Activated CD8-positive, alpha-beta memory T cell treated with anti-CD3 and anti-CD28 coated beads, Interleukin-2, amount 10 ng/mL, durations not matched to agents 7 days and 5 days (primary cell): ENCODE measurements around the gene TRAPPC4. TPM values are rescaled to one million over a fixed set of nuclear protein-coding genes. Genes with fewer than 3 reads are reported as not detected.
"Not testable (repeated sequence)": the region's sequence is repeated elsewhere in the genome, so short reads cannot be mapped to it uniquely, and the experiment has no call there.

Source experiments
- ATAC-seq: fragments of 150-1000 bp; cut with Tn5 transposase; one replicate; pipeline ENCODE4 v1.10.0; 2021; ENCODE audit warnings: moderate library complexity
- CTCF ChIA-PET: fragments of 350-600 bp; sonication (Branson Sonifier 250); formaldehyde crosslinking; loops from one replicate; lab custom pipeline; 2021; ENCODE audit warnings: antibody characterized with exemption; lab: Charles Lee
- DNase-seq: peaks from one replicate; pipeline ENCODE4 v3.0.0-alpha.2; 2020
- H3K27ac Mint-ChIP-seq: one replicate; pipeline ENCODE4 v1.8.0; 2021; ENCODE audit warnings: mild to moderate bottlenecking, mixed read lengths
- H3K27me3 Mint-ChIP-seq: one replicate; pipeline ENCODE4 v1.8.0; 2021; ENCODE audit warnings: mixed read lengths
- H3K36me3 Mint-ChIP-seq: one replicate; pipeline ENCODE4 v1.8.0; 2021; ENCODE audit warnings: mild to moderate bottlenecking, mixed read lengths
- H3K4me1 Mint-ChIP-seq: one replicate; pipeline ENCODE4 v1.8.0; 2021; ENCODE audit warnings: mixed read lengths
- H3K4me3 Mint-ChIP-seq: one replicate; pipeline ENCODE4 v1.8.0; 2021; ENCODE audit warnings: mild to moderate bottlenecking, moderate library complexity, mixed read lengths
- H3K9me3 Mint-ChIP-seq: one replicate; pipeline ENCODE4 v1.8.0; 2022; ENCODE audit warnings: low read depth, mixed read lengths
- total RNA-seq, 2 experiments: library from RNA; stranded (reverse); gene quantifications; one replicate each; pipeline ENCODE4 v1.2.3, GENCODE V29; 2021

TRAPPC4 gene
- total RNA-seq, 2 experiments from 2014 or later = 73.9 to 91.5 TPM

- peaks cover 56% of the 10 kb centered on the region for H3K4me1 Mint-ChIP-seq
- peak overlapping the region; percentile 99 for H3K27ac Mint-ChIP-seq
- CTCF ChIA-PET = interaction anchor here (1.4 to 5.1 kb wide), 3 partner anchors 13 to 38 kb away, joined by 4 to 33 read pairs (median 7); partner anchors contain the start of genes CENATAC and SLC37A4
- peak overlapping the region; percentile 94 for H3K4me3 Mint-ChIP-seq
- H3K36me3 Mint-ChIP-seq = peaks cover 62% of the 10 kb centered on the region
- not testable (repeated sequence) for H3K9me3 Mint-ChIP-seq, ATAC-seq, DNase-seq, H3K27me3 Mint-ChIP-seq
Measured at GRCh38 chr11:119017377-119017776, 1.2 kb upstream of the TRAPPC4 start.

GRCh38 chr11:119019996-119020395 is 1.4 kb downstream of the TRAPPC4 start:
- H3K27me3 Mint-ChIP-seq = no peaks in the 10 kb centered on the region
- peaks cover 57% of the 10 kb centered on the region for H3K36me3 Mint-ChIP-seq
- H3K4me1 Mint-ChIP-seq = peaks cover 63% of the 10 kb centered on the region
- DNase-seq (no peak), ATAC-seq (no peak)
- peak overlapping the region; percentile 99 for H3K27ac Mint-ChIP-seq
- CTCF ChIA-PET = interaction anchor here (0.7 to 5.1 kb wide), 3 partner anchors 11 to 1176 kb away, joined by 3 to 33 read pairs (median 11); partner anchors contain the start of genes CENATAC and SLC37A4
- no peaks in the 10 kb centered on the region for H3K9me3 Mint-ChIP-seq
- H3K4me3 Mint-ChIP-seq = peak overlapping the region; percentile 94

- DNase-seq (no peak), ATAC-seq (no peak)
- Mint-ChIP-seq H3K4me3 (no peak overlapping the region), H3K27ac (peak overlapping the region; percentile 39), H3K27me3 (no peaks in the 10 kb centered on the region), H3K9me3 (no peaks in the 10 kb centered on the region), H3K36me3 (peaks cover 42% of the 10 kb centered on the region), H3K4me1 (peaks cover 48% of the 10 kb centered on the region)
- CTCF ChIA-PET = interaction anchor here (2.6 kb wide), 1 partner anchor 9 kb away, joined by 10 read pairs; the partner anchor contains the start of gene SLC37A4
Measured at GRCh38 chr11:119021631-119022030, 3.1 kb downstream of the TRAPPC4 start.

- H3K4me1 Mint-ChIP-seq = peaks cover 46% of the 10 kb centered on the region
Measured at GRCh38 chr11:119023741-119024140, 5.2 kb downstream of the TRAPPC4 start.

GRCh38 chr11:119024430-119025098 is 6.0 kb downstream of the TRAPPC4 start:
- DNase-seq (no peak), ATAC-seq (no peak)
- Mint-ChIP-seq H3K36me3 (peaks cover 34% of the 10 kb centered on the region), H3K4me3 (no peak overlapping the region), H3K27me3 (no peaks in the 10 kb centered on the region), H3K9me3 (no peaks in the 10 kb centered on the region), H3K4me1 (peaks cover 52% of the 10 kb centered on the region), H3K27ac (peak overlapping the region; percentile 61)
- CTCF ChIA-PET = interaction anchor here (1.7 to 2.1 kb wide), 2 partner anchors 27 to 75 kb away, joined by 4 read pairs; partner anchors contain the start of gene CENATAC

More at GRCh38 chr11:119023741-119024140, 5.2 kb downstream of the TRAPPC4 start:
- no peak for DNase-seq
- no peak overlapping the region for H3K4me3 Mint-ChIP-seq
- H3K9me3 Mint-ChIP-seq = no peaks in the 10 kb centered on the region
- H3K27me3 Mint-ChIP-seq = no peaks in the 10 kb centered on the region
- no peak for ATAC-seq
- peaks cover 31% of the 10 kb centered on the region for H3K36me3 Mint-ChIP-seq
- CTCF ChIA-PET = interaction anchor here (0.9 to 2.6 kb wide), 4 partner anchors 7 to 76 kb away, joined by 3 to 10 read pairs (median 4); partner anchors contain the start of genes CENATAC and SLC37A4
- H3K27ac Mint-ChIP-seq = peak overlapping the region; percentile 13

DNA sequence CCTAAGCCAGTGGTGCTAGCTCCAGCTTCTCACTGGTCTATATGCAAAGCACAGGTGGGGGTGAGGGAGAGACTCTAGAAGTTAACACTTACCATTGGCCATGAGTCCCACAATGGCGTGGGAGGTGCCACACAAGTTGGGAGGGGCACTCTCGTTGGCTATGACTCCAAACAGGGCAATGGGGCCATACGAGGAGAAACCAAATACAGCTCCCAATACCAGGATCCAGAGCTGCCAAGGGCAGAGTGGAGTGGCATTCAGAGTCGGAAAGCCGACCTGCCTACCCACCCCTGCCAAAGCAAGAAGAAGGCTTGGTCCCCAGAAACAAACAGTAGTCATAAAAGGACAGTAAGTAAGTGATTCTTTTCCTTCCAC is 6.5 kb downstream of the TRAPPC4 start:
- no peak for ATAC-seq
- Mint-ChIP-seq H3K4me1 (peaks cover 51% of the 10 kb centered on the region), H3K36me3 (peaks cover 32% of the 10 kb centered on the region), H3K27me3 (no peaks in the 10 kb centered on the region), H3K27ac (peak overlapping the region; percentile 6), H3K9me3 (no peaks in the 10 kb centered on the region), H3K4me3 (no peak overlapping the region)
- CTCF ChIA-PET = interaction anchor here (1.7 to 2.1 kb wide), 2 partner anchors 27 to 75 kb away, joined by 4 read pairs; partner anchors contain the start of gene CENATAC
- no peak for DNase-seq

DNA sequence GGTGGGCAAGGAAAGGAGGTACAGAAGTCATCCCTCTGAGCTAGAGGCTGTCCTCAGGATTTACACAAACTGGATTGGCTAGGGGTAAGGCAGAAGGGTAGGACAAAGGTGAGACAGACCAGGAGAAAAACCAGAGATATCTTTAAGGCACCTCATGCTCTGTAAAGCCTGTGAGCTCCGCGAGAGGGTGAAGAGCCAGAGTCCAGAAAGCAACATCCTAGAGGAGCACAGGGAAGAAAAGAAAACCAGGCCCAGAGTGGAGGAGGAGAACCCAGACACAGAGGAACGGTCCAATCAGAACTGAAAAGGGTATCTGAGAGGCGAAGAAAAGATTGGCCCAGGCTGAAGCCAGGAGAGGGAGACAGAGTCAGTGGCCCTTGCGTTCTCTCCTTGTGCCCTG is 7.0 kb downstream of the TRAPPC4 start:
- peaks cover 31% of the 10 kb centered on the region for H3K36me3 Mint-ChIP-seq
- ATAC-seq (no peak), DNase-seq (no peak)
- CTCF ChIA-PET = interaction anchor here (1.7 kb wide), 1 partner anchor 28 kb away, joined by 4 read pairs; the partner anchor contains the start of gene CENATAC
- peaks cover 47% of the 10 kb centered on the region for H3K4me1 Mint-ChIP-seq
- H3K9me3 Mint-ChIP-seq = no peaks in the 10 kb centered on the region
- H3K4me3 Mint-ChIP-seq = no peak overlapping the region
- H3K27ac Mint-ChIP-seq = peak overlapping the region; percentile 3
- H3K27me3 Mint-ChIP-seq = no peaks in the 10 kb centered on the region

GRCh38 chr11:119025978-119026766 is 7.6 kb downstream of the TRAPPC4 start:
- no peak overlapping the region for H3K27ac Mint-ChIP-seq
- H3K4me3 Mint-ChIP-seq = no peak overlapping the region
- DNase-seq (no peak), ATAC-seq (no peak)
- no peaks in the 10 kb centered on the region for H3K27me3 Mint-ChIP-seq
- no peaks in the 10 kb centered on the region for H3K9me3 Mint-ChIP-seq
- CTCF ChIA-PET = no interaction called here
- peaks cover 30% of the 10 kb centered on the region for H3K36me3 Mint-ChIP-seq
- H3K4me1 Mint-ChIP-seq = peaks cover 43% of the 10 kb centered on the region

DNA sequence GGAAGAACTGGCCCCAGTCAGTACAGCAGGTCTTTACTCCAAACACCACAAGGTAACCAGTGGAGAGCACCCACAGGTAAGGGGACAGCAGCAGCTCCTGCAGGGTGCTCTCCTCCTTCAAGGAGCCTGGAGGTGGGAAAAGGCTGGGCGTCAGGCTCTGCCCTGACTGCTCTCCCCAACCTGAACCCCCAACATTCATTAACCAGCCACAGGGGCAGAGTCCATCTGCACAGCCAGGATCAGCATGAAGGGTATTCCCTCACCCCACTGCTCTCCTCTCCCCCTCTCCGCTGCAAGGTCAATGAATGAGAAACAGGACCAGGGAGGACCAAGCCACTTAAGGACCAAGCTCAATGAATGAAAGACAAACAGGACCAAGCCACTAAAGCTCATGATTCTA is 8.4 kb downstream of the TRAPPC4 start:
- no peak overlapping the region for H3K27ac Mint-ChIP-seq
- no peak overlapping the region for H3K4me3 Mint-ChIP-seq
- ATAC-seq (no peak), DNase-seq (no peak)
- H3K4me1 Mint-ChIP-seq = peaks cover 37% of the 10 kb centered on the region
- CTCF ChIA-PET = no interaction called here
- no peaks in the 10 kb centered on the region for H3K9me3 Mint-ChIP-seq
- peaks cover 23% of the 10 kb centered on the region for H3K36me3 Mint-ChIP-seq
- no peaks in the 10 kb centered on the region for H3K27me3 Mint-ChIP-seq

GRCh38 chr11:119027561-119028345 is 9.2 kb downstream of the TRAPPC4 start:
- peaks cover 37% of the 10 kb centered on the region for H3K4me1 Mint-ChIP-seq
- ATAC-seq = no peak
- H3K9me3 Mint-ChIP-seq = no peaks in the 10 kb centered on the region
- peaks cover 18% of the 10 kb centered on the region for H3K36me3 Mint-ChIP-seq
- CTCF ChIA-PET = interaction anchor here (1.0 kb wide), 1 partner anchor 9 kb away, joined by 4 read pairs; the partner anchor contains the start of genes RPS25 and TRAPPC4
- DNase-seq = no peak
- no peak overlapping the region for H3K27ac Mint-ChIP-seq
- no peaks in the 10 kb centered on the region for H3K27me3 Mint-ChIP-seq
- H3K4me3 Mint-ChIP-seq = no peak overlapping the region

GRCh38 chr11:119028346-119029068 is 9.9 kb downstream of the TRAPPC4 start:
- Mint-ChIP-seq H3K4me3 (peak overlapping the region; percentile 71), H3K9me3 (no peaks in the 10 kb centered on the region), H3K27me3 (no peaks in the 10 kb centered on the region), H3K36me3 (peaks cover 14% of the 10 kb centered on the region), H3K27ac (peak overlapping the region; percentile 83), H3K4me1 (peaks cover 33% of the 10 kb centered on the region)
- ATAC-seq (no peak), DNase-seq (no peak)
- CTCF ChIA-PET = interaction anchor here (1.0 kb wide), 1 partner anchor 10 kb away, joined by 4 read pairs; the partner anchor contains the start of genes RPS25 and TRAPPC4

DNA sequence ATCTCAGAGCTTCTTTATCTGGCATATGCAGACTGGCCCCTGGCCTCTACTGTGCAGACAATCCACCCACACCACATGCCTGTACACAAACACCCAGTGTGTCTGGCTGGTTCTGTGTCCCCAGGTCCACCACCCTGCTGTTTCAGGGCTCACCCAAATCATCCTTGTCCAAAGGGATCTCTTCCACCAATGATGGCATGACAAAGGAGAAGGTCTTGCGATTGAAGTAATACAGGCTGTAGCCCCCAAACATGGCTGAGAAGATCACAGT is 10.4 kb downstream of the TRAPPC4 start:
- peaks cover 12% of the 10 kb centered on the region for H3K36me3 Mint-ChIP-seq
- no peaks in the 10 kb centered on the region for H3K27me3 Mint-ChIP-seq
- H3K4me1 Mint-ChIP-seq = peaks cover 28% of the 10 kb centered on the region
- H3K27ac Mint-ChIP-seq = peak overlapping the region; percentile 83
- ATAC-seq (no peak), DNase-seq (no peak)
- peak overlapping the region; percentile 71 for H3K4me3 Mint-ChIP-seq
- CTCF ChIA-PET = interaction anchor here (1.0 to 3.0 kb wide), 2 partner anchors 10 to 11 kb away, joined by 4 to 11 read pairs; partner anchors contain the start of genes RPS25 and TRAPPC4
- no peaks in the 10 kb centered on the region for H3K9me3 Mint-ChIP-seq
